Adrenal gland (tissue), 5 donors: Measurements from ENCODE around the gene HMG20B.

ENCODE experiments used
- CTCF ChIP-seq, 6 experiments: fragments of 450-650 bp in 4 of 6; fragments of 200-600 bp in 2 of 6; sonication (generic) in 1 of 6; IDR thresholded peaks; 1 replicate in 5 of 6; 2 replicates in 1 of 6; pipeline versions ENCODE4 v1.5.1 to v1.8.0; 2016 to 2021; ENCODE audit warnings: antibody characterized with exemption in 6 of 6, mild to moderate bottlenecking in 2 of 6, moderate library complexity in 1 of 6
- POLR2A ChIP-seq, 2 donors: fragments of 450-650 bp; IDR thresholded peaks; one replicate each; pipeline ENCODE4 v1.6.1; 2017; ENCODE audit warnings: antibody characterized with exemption in 2 of 2, mild to moderate bottlenecking in 2 of 2, moderate library complexity in 1 of 2
- donor health status: DM: no; HTN: no; CAD: no.

GRCh38 chr19:3555653-3556422 is 16.9 kb upstream of the HMG20B start:
- no peak for TF ChIP-seq POLR2A (IDR thresholded peaks at IDR 0.05)
- no peak for TF ChIP-seq CTCF (IDR thresholded peaks at IDR 0.05)
